Sigmoid colon (tissue), 7 donors: Measurements from ENCODE around the gene ACTR3C. TPM values are rescaled to one million over a fixed set of nuclear protein-coding genes. Genes with fewer than 3 reads are reported as not detected.

ENCODE experiments used
- DNase-seq: peaks from one replicate; pipeline ENCODE4 v3.0.0-alpha.2; 2019
- H3K27ac ChIP-seq, 4 donors: fragments of 200-600 bp; sonication (generic); one replicate each; pipeline ENCODE4 v1.5.1; 2016 to 2019; ENCODE audit warnings: mild to moderate bottlenecking in 1 of 4
- H3K27me3 ChIP-seq, 3 donors: fragments of 200-600 bp; sonication (generic); one replicate each; pipeline ENCODE4 v1.5.1; 2019; ENCODE audit warnings: mild to moderate bottlenecking in 1 of 3
- H3K36me3 ChIP-seq, 4 donors: fragments of 200-600 bp; sonication (generic); one replicate each; pipeline ENCODE4 v1.5.1; 2016 to 2019
- H3K4me1 ChIP-seq, 4 donors: fragments of 200-600 bp; sonication (generic); one replicate each; pipeline ENCODE4 v1.5.1; 2017 to 2019
- H3K4me3 ChIP-seq, 4 donors: fragments of 200-600 bp; sonication (generic); one replicate each; pipeline ENCODE4 v1.5.1; 2017 to 2019; ENCODE audit warnings: mild to moderate bottlenecking in 2 of 4, moderate library complexity in 1 of 4
- H3K9me3 ChIP-seq, 4 donors: fragments of 200-600 bp in 3 of 4; sonication (generic) in 3 of 4; one replicate each; pipeline versions ENCODE4 v1.5.1 to v1.6.1; 2013 to 2019
- EP300 ChIP-seq, 4 donors: sonication (generic); formaldehyde crosslinking; IDR thresholded peaks; one replicate each; pipeline ENCODE4 v1.6.1; 2017; ENCODE audit warnings: antibody characterized with exemption in 4 of 4
- POLR2A ChIP-seq, 2 donors: fragments of 450-650 bp; IDR thresholded peaks; one replicate each; pipeline ENCODE4 v1.6.1; 2016; ENCODE audit warnings: antibody characterized with exemption in 2 of 2, mild to moderate bottlenecking in 2 of 2, moderate library complexity in 2 of 2
- POLR2AphosphoS5 ChIP-seq, 4 donors: sonication (generic); formaldehyde crosslinking; IDR thresholded peaks; one replicate each; pipeline ENCODE4 v1.6.1; 2017; ENCODE audit warnings: antibody characterized with exemption in 4 of 4
- WGBS, 2 donors: extraction: QIAGEN DNeasy Blood & Tissue Kit; methylation state at CpG; one replicate each; pipeline ENCODE4 v1.1.7; 2013; 5-methylcytosine and 5-hydroxymethylcytosine counted together
- intact Hi-C: fragments of 100-400 bp; cut with DNase I; formaldehyde crosslinking; loops from one replicate; pipeline ENCODE4 v1.15.1; 2023
- polyA plus RNA-seq, 3 donors: library from polyadenylated mRNA; stranded (reverse); fragments of 200-250 nt; gene quantifications; one replicate each; pipeline ENCODE4 v1.2.3, GENCODE V29; 2013
- total RNA-seq, 4 donors: library from RNA; depleted of rRNA; stranded (reverse); fragments of >200 nt; gene quantifications; one replicate each; pipeline ENCODE4 v1.1.0, GENCODE V29; 2016
- TF ChIP-seq, protein P1 (sequence below), 4 experiments: fragments of 450-650 bp in 3 of 4; fragments of 200-600 bp in 1 of 4; IDR thresholded peaks; one replicate each; pipeline ENCODE4 v1.5.1; 2016 to 2019; ENCODE audit warnings: antibody characterized with exemption in 4 of 4, mild to moderate bottlenecking in 3 of 4, moderate library complexity in 2 of 4
- donor health status: healthy with polysubstance abuse.
- donor health status: Bipolar disorder and iron deficiency.
- donor health status: healthy.

The ACTR3C gene
- total and polyA plus RNA-seq, 7 donors: 2.9 to 13.3 (median 8.3) TPM

DNA sequence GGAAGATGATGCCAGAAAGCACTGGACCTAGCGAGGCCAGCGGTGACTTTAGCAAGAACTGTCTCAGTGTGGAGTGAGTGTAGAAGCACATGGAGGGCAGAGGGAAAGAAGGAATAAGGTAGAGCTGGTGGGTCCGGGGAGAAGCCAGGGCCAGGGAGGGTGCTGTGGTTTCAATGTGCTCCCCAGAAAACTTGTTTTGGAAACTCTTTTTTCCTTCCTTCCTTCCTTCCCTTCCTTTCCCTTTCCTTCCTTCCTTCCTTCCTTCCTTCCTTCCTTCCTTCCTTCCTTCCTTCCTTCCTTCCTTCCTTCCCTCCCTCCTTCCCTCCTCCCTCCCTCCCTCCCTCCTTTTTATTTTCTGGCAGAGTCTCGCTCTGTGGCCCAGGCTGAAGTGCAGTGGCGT is 23.6 kb upstream of the ACTR3C start:
- H3K36me3 ChIP-seq: no peaks in the 10 kb centered on the region
- H3K9me3 ChIP-seq: no peaks in the 10 kb centered on the region
- intact Hi-C loops: no loop called here
- H3K4me1 ChIP-seq: peaks cover 0 to 5% (median 3%) of the 10 kb centered on the region in 4 donors
- TF ChIP-seq POLR2AphosphoS5 (IDR thresholded peaks at IDR 0.05): no peak
- TF ChIP-seq POLR2A (IDR thresholded peaks at IDR 0.05): no peak
- TF ChIP-seq, protein P1, sequence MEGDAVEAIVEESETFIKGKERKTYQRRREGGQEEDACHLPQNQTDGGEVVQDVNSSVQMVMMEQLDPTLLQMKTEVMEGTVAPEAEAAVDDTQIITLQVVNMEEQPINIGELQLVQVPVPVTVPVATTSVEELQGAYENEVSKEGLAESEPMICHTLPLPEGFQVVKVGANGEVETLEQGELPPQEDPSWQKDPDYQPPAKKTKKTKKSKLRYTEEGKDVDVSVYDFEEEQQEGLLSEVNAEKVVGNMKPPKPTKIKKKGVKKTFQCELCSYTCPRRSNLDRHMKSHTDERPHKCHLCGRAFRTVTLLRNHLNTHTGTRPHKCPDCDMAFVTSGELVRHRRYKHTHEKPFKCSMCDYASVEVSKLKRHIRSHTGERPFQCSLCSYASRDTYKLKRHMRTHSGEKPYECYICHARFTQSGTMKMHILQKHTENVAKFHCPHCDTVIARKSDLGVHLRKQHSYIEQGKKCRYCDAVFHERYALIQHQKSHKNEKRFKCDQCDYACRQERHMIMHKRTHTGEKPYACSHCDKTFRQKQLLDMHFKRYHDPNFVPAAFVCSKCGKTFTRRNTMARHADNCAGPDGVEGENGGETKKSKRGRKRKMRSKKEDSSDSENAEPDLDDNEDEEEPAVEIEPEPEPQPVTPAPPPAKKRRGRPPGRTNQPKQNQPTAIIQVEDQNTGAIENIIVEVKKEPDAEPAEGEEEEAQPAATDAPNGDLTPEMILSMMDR (IDR thresholded peaks at IDR 0.05): no peak
- TF ChIP-seq EP300 (IDR thresholded peaks at IDR 0.05): no peak
- no peak for DNase-seq
- no peaks in the 10 kb centered on the region for H3K27me3 ChIP-seq
- H3K4me3 ChIP-seq: no peak overlapping the region
- H3K27ac ChIP-seq: no peak overlapping the region
- 97% methylated on average over 5 of the region's 5 CpGs for WGBS, 2 donors

DNA sequence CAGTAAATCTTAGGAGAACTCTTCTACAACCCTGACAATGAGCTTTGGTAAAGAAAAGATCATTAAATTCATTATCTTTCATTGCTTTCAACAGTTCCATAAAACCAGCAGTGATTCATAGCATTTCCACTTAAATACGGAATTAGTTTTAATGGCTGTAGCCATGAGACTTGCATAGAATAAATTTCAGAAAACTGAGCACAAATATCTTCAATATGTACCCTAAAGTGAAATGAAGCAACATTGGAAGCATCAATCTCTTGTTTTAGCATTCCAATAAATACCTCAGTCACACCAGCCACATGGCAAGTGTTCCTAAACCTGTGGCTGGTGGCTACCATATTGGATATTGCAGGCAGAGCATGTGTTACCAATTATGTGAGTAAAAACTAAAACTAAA is 21.7 kb upstream of the ACTR3C start:
- Histone ChIP-seq H3K36me3 (no peaks in the 10 kb centered on the region), H3K27me3 (no peaks in the 10 kb centered on the region), H3K27ac (no peak overlapping the region), H3K4me1 (peaks cover 0 to 22% (median 11%) of the 10 kb centered on the region in 4 donors), H3K9me3 (no peaks in the 10 kb centered on the region), H3K4me3 (no peak overlapping the region)
- intact Hi-C loops: no loop called here
- 94 to 95% methylated on average over 1 of the region's 1 CpG for WGBS, 2 donors
- no peak for DNase-seq
- TF ChIP-seq, protein P1 (IDR thresholded peaks at IDR 0.05): no peak
- no peak for TF ChIP-seq POLR2AphosphoS5 (IDR thresholded peaks at IDR 0.05)
- no peak for TF ChIP-seq EP300 (IDR thresholded peaks at IDR 0.05)
- no peak for TF ChIP-seq POLR2A (IDR thresholded peaks at IDR 0.05)

DNA sequence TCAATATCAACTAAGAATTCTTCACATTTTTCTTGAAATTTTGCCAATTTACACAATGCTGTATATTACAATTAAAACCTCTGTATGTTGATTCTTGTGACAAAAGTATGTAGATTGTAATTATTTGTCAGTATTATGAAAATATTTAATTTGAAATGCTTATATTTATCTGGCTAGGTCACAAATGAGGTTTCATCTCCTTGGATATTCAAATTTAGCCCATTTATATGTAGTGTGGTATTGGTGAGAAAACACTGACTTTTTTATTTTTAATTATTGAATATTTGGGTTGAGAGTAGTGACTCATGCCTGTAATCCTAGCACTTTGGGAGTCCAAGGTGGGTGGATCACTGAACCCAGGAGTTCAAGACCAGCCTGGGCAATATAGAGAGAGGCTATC is 21.0 kb upstream of the ACTR3C start:
- H3K4me1 ChIP-seq: peaks cover 0 to 29% (median 18%) of the 10 kb centered on the region in 4 donors
- intact Hi-C loops: no loop called here
- no peaks in the 10 kb centered on the region for H3K9me3 ChIP-seq
- H3K27ac ChIP-seq: no peak overlapping the region
- no peaks in the 10 kb centered on the region for H3K27me3 ChIP-seq
- no peak for TF ChIP-seq POLR2AphosphoS5 (IDR thresholded peaks at IDR 0.05)
- no peak for TF ChIP-seq EP300 (IDR thresholded peaks at IDR 0.05)
- TF ChIP-seq POLR2A (IDR thresholded peaks at IDR 0.05): no peak
- TF ChIP-seq, protein P1 (IDR thresholded peaks at IDR 0.05): no peak
- H3K4me3 ChIP-seq: no peak overlapping the region
- no peaks in the 10 kb centered on the region for H3K36me3 ChIP-seq
- no peak for DNase-seq

DNA sequence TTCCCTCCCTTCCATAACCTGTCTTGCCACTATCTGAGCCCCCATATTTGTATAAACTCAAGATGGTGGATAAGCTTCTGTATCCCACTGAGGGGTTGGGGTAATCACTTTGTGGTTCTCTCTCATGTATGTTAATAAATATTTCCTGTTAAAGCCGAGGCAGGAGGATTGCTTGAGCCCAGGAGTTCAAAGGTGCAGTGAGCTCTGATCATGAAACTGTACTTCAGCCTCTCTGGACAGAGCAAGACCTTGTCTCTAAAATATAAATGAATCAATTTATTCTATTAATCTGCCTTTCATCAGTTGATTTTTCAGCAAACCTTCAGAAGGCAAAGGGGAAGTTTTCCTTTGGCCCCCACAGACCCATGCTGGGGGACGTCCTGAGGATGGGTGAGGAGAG is 19.9 kb upstream of the ACTR3C start:
- Histone ChIP-seq H3K27me3 (no peaks in the 10 kb centered on the region), H3K4me3 (no peak overlapping the region), H3K27ac (no peak overlapping the region), H3K4me1 (peaks cover 0 to 39% (median 29%) of the 10 kb centered on the region in 4 donors), H3K36me3 (no peaks in the 10 kb centered on the region), H3K9me3 (no peaks in the 10 kb centered on the region)
- 76 to 86% methylated on average over 2 of the region's 2 CpGs for WGBS, 2 donors
- TF ChIP-seq POLR2AphosphoS5 (IDR thresholded peaks at IDR 0.05) (no peak), POLR2A (IDR thresholded peaks at IDR 0.05) (no peak), EP300 (IDR thresholded peaks at IDR 0.05) (no peak)
- TF ChIP-seq, protein P1 (IDR thresholded peaks at IDR 0.05): no peak
- DNase-seq: no peak
- intact Hi-C loops: no loop called here

DNA sequence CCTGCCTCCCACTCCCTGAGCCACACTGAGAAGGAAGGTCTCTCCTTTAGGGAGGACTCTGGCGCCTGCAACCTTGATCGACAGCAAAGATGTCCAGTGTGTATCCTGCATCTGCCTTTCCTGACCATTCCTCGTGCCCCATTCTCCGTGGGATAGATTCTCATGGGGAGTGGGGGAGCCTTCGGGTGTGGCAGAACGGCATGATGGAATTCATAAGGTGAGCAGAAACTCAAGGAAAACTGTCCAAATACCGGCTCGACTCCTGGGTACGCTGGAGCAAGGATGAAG is 18.7 kb upstream of the ACTR3C start:
- peaks cover 0 to 49% (median 41%) of the 10 kb centered on the region in 4 donors for H3K4me1 ChIP-seq

More for the DNA sequence above, 18.7 kb upstream of the ACTR3C start:
- Histone ChIP-seq H3K27ac (peak overlapping the region; percentile 85 to 93 (median 91)), H3K27me3 (no peaks in the 10 kb centered on the region), H3K36me3 (peaks cover 0 to 10% (median 4%) of the 10 kb centered on the region in 4 donors), H3K4me3 (peak overlapping the region; percentile 70 to 76 (median 72)), H3K9me3 (no peaks in the 10 kb centered on the region)
- WGBS, 2 donors: 76 to 85% methylated on average over 9 of the region's 9 CpGs
- intact Hi-C loops: no loop called here
- no peak for DNase-seq
- TF ChIP-seq POLR2A (IDR thresholded peaks at IDR 0.05) (no peak), EP300 (IDR thresholded peaks at IDR 0.05) (no peak), POLR2AphosphoS5 (IDR thresholded peaks at IDR 0.05) (no peak)
- TF ChIP-seq, protein P1 (IDR thresholded peaks at IDR 0.05): no peak
